HCT116 (cell line): ENCODE data around the gene CNN2. TPM values are rescaled to one million over a fixed set of nuclear protein-coding genes. Genes with fewer than 3 reads are reported as not detected.

Experiments
- ATAC-seq: fragments of 200-7000 bp; cut with Tn5 transposase; 2 replicates; pipeline ENCODE4 v1.9.1; 2020; ENCODE audit warnings: mild to moderate bottlenecking, moderate library complexity
- BruUV-seq: library from RNA; stranded (reverse); fragments of 400-500 nt; replicated peaks from 2 replicates; lab custom pipeline; 2021; lab: Mats Ljungman, UMichigan
- CTCF ChIA-PET: fragments of 300-600 bp; sonication (Branson Sonifier 250); formaldehyde crosslinking; loops from one replicate; lab custom pipeline; 2021; ENCODE audit warnings: antibody characterized with exemption; lab: Charles Lee
- POLR2A ChIA-PET: fragments of 300-600, 350-600 bp; sonication (Branson Sonifier 250); formaldehyde crosslinking; loops from one replicate; lab custom pipeline; 2021; ENCODE audit warnings: antibody characterized with exemption; lab: Charles Lee
- RAD21 ChIA-PET, 2 experiments: fragments of 300-600 bp; sonication (Branson Sonifier 250); formaldehyde crosslinking; loops; one replicate each; lab custom pipeline; 2023; ENCODE audit warnings: low total read pairs in 2 of 2; ENCODE audit not compliant: uncharacterized antibody in 2 of 2, unreplicated experiment in 2 of 2, low non-redundant PET in 1 of 2; lab: Charles Lee
- DNase-seq: peaks from one replicate; pipeline ENCODE4 v3.0.0-alpha.2; 2010; ENCODE audit warnings: low read depth, low spot score
- H2AFZ ChIP-seq: fragments of 200-600 bp; shearing (Covaris generic), sonication (generic); 2 replicates; pipeline ENCODE4 v1.6.1; 2017; ENCODE audit warnings: low read depth, mixed run types, mixed read lengths, antibody characterized with exemption, low read length; ENCODE audit not compliant: poor library complexity, severe bottlenecking
- H3K27ac ChIP-seq: 2 replicates; pipeline ENCODE4 v1.5.1; 2012; ENCODE audit warnings: low read depth, low read length
- H3K27me3 ChIP-seq: fragments of 200-600 bp; sonication (generic); 2 replicates; pipeline ENCODE4 v1.6.1; 2016; ENCODE audit warnings: mixed run types, low read length, mixed read lengths; ENCODE audit not compliant: insufficient read depth
- H3K36me3 ChIP-seq, 2 experiments: fragments of 200-500 bp in 1 of 2; fragments of 200-600 bp in 1 of 2; sonication (Bioruptor generic) in 1 of 2; sonication (generic) in 1 of 2; 2 replicates each; pipeline versions ENCODE4 v1.5.1 to v1.6.1; 2014 to 2016; ENCODE audit warnings: low read length in 2 of 2, inconsistent platforms in 1 of 2, mixed read lengths in 1 of 2, mixed run types in 1 of 2; ENCODE audit not compliant: insufficient read depth in 2 of 2, control insufficient read depth in 1 of 2
- H3K4me1 ChIP-seq, 2 experiments: fragments of 200-600 bp in 1 of 2; sonication (generic) in 1 of 2; 2 replicates each; pipeline versions ENCODE4 v1.5.1 to v1.6.1; 2012 to 2017; ENCODE audit warnings: low read length in 2 of 2, inconsistent platforms in 1 of 2, mild to moderate bottlenecking in 1 of 2, mixed read lengths in 1 of 2, mixed run types in 1 of 2, moderate library complexity in 1 of 2; ENCODE audit not compliant: insufficient read depth in 2 of 2, control insufficient read depth in 1 of 2
- H3K4me2 ChIP-seq: fragments of 200-600 bp; sonication (generic); 2 replicates; pipeline ENCODE4 v1.6.1; 2017; ENCODE audit warnings: mixed run types, low read length, mixed read lengths
- H3K4me3 ChIP-seq, 2 experiments: fragments of 200-600 bp in 1 of 2; sonication (generic) in 1 of 2; replicated peaks in 1 of 2; 2 replicates each; pipeline ENCODE4 v1.5.1; 2011 to 2016; ENCODE audit warnings: low read length in 2 of 2, control low read depth in 1 of 2, low read depth in 1 of 2, mild to moderate bottlenecking in 1 of 2, mixed read lengths in 1 of 2, mixed run types in 1 of 2
- H3K79me2 ChIP-seq: fragments of 200-600 bp; sonication (generic); 2 replicates; pipeline ENCODE4 v1.6.1; 2017; ENCODE audit warnings: mild to moderate bottlenecking, mixed run types, low read length, moderate library complexity, mixed read lengths; ENCODE audit not compliant: insufficient read depth
- H3K9ac ChIP-seq: fragments of 200-600 bp; sonication (generic); 2 replicates; pipeline ENCODE4 v1.6.1; 2016; ENCODE audit warnings: low read length, mixed read lengths
- H3K9me2 ChIP-seq: fragments of 200-600 bp; sonication (generic), shearing (Covaris generic); 2 replicates; pipeline ENCODE4 v1.6.1; 2017; ENCODE audit warnings: mixed run types, mild to moderate bottlenecking, moderate library complexity; ENCODE audit not compliant: insufficient read depth
- H3K9me3 ChIP-seq, 2 experiments: fragments of 200-500 bp in 1 of 2; fragments of 200-600 bp in 1 of 2; sonication (Bioruptor generic) in 1 of 2; sonication (generic) in 1 of 2; 2 replicates each; pipeline ENCODE4 v1.6.1; 2014 to 2017; ENCODE audit warnings: low read length in 2 of 2, mixed read lengths in 2 of 2, inconsistent platforms in 1 of 2, low read depth in 1 of 2, mild to moderate bottlenecking in 1 of 2, mixed run types in 1 of 2, moderate library complexity in 1 of 2; ENCODE audit not compliant: control insufficient read depth in 1 of 2, insufficient read depth in 1 of 2
- H4K20me1 ChIP-seq: fragments of 200-600 bp; sonication (generic), shearing (Covaris generic); 2 replicates; pipeline ENCODE4 v1.6.1; 2017; ENCODE audit warnings: mixed run types, mild to moderate bottlenecking, moderate library complexity; ENCODE audit not compliant: insufficient read depth
- CEBPB ChIP-seq: IDR thresholded peaks from 2 replicates; pipeline ENCODE4 v1.6.1; 2012; ENCODE audit warnings: low read depth
- EGR1 ChIP-seq: IDR thresholded peaks from 2 replicates; pipeline ENCODE4 v1.6.1; 2012; ENCODE audit warnings: low read depth
- ELF1 ChIP-seq: IDR thresholded peaks from 2 replicates; pipeline ENCODE4 v1.6.1; 2012; ENCODE audit warnings: low read depth, borderline replicate concordance
- FOSL1 ChIP-seq: IDR thresholded peaks from 2 replicates; pipeline ENCODE4 v1.6.1; 2012; ENCODE audit warnings: low read depth
- JUND ChIP-seq: IDR thresholded peaks from 2 replicates; pipeline ENCODE4 v1.6.1; 2012
- POLR2A ChIP-seq: IDR thresholded peaks from 2 replicates; pipeline ENCODE4 v1.7.0; 2011; ENCODE audit warnings: borderline replicate concordance; ENCODE audit not compliant: insufficient read depth, insufficient read length; ENCODE audit errors: extremely low read depth
- RAD21 ChIP-seq: IDR thresholded peaks from 2 replicates; pipeline ENCODE4 v1.6.1; 2012; ENCODE audit warnings: low read depth, mild to moderate bottlenecking
- SRF ChIP-seq: IDR thresholded peaks from 2 replicates; pipeline ENCODE4 v1.6.1; 2012; ENCODE audit warnings: low read depth
- YY1 ChIP-seq: IDR thresholded peaks from 2 replicates; pipeline ENCODE4 v1.6.1; 2011; ENCODE audit warnings: low read length, low read depth, moderate library complexity, mild to moderate bottlenecking; ENCODE audit not compliant: insufficient replicate concordance; ENCODE audit errors: extremely low read depth
- ZFX ChIP-seq: fragments of 450-650 bp; IDR thresholded peaks from 2 replicates; pipeline ENCODE4 v1.6.1; 2017
- intact Hi-C: fragments of 100-400 bp; cut with micrococcal nuclease; formaldehyde crosslinking; loops from 2 replicates; pipeline ENCODE4 v1.10.0; 2022
- total RNA-seq: library from RNA; stranded (reverse); gene quantifications from one replicate; pipeline ENCODE4 v1.2.1, GENCODE V29; 2021; ENCODE audit not compliant: unreplicated experiment
- TF ChIP-seq, protein P1 (sequence below), 3 experiments: fragments of 200-600 bp in 1 of 3; sonication (generic) in 1 of 3; IDR thresholded peaks in 2 of 3; conservative IDR thresholded peaks in 1 of 3; 2 replicates each; pipeline ENCODE4 v1.5.1; 2012 to 2017; ENCODE audit warnings: low read depth in 2 of 3, low read length in 2 of 3, antibody characterized with exemption in 1 of 3, borderline replicate concordance in 1 of 3, control low read depth in 1 of 3, mild to moderate bottlenecking in 1 of 3, mixed read lengths in 1 of 3, mixed run types in 1 of 3, moderate library complexity in 1 of 3; ENCODE audit not compliant: insufficient read depth in 1 of 3

The CNN2 gene
- total RNA-seq, 1 experiment from 2014 or later, result 212 TPM

DNA sequence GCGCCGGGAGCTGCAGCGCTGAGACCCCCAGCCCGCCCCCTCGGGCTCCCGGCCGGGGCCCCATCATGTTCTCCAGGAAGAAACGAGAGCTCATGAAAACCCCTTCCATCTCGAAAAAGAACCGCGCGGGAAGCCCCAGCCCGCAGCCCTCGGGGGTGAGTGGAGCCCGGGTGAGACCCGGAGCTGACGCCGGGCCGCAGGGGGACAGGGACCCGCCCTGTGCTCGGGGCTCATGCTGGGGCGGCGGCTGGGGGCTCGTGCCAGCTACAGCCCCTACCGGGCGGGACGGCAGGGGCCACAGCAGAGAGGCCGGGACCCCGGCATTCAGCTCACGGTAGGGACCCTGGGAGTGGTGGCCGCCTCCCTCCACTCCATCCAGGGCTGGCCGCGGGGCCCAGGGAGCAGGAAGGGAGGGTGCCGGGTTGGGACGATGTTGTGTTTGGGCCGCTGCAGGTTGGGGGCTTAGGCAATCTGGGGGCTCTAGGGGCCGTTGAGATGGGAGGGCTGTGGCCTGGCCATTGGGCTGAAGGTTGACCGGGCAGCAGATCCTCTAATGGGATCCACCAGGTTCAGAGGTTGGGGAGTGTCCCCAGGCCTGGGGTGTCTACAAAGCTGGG, 41.0 kb downstream of the CNN2 start:
- ATAC-seq (no peak), DNase-seq (no peak)
- Histone ChIP-seq H2AFZ (no peak overlapping the region), H3K4me3 (peak overlapping the region; percentile 64 to 78), H3K9me3 (no peaks in the 10 kb centered on the region), H3K9ac (peak overlapping the region; percentile 92), H3K36me3 (0 out of 4 replicates have a peak, but pooled peaks cover 0 to 3% of the 10 kb centered on the region in 2 experiments), H3K4me1 (peaks cover 34 to 68% of the 10 kb centered on the region in 2 experiments), H3K27me3 (no peaks in the 10 kb centered on the region), H3K27ac (peak overlapping the region; percentile 100), H3K9me2 (no peaks in the 10 kb centered on the region), H4K20me1 (no peaks in the 10 kb centered on the region), H3K79me2 (peaks cover 26% of the 10 kb centered on the region; the same call in 1 of the 2 replicates), H3K4me2 (peak overlapping the region; percentile 94)
- TF ChIP-seq POLR2A (no peak), ELF1 (no peak), EGR1 (no peak)
- intact Hi-C loops, result no loop called here
- ChIA-PET CTCF (interaction anchor here (1.3 kb wide), 1 partner anchor 24 kb away, joined by 3 read pairs; no protein-coding TSS in a partner anchor), POLR2A (interaction anchor here (2.0 to 2.3 kb wide), 2 partner anchors 15 to 46 kb away, joined by 6 to 7 read pairs; partner anchors contain the start of gene RNU6-2), RAD21 (no interaction called here)
- no TSS peak for BruUV-seq

DNA sequence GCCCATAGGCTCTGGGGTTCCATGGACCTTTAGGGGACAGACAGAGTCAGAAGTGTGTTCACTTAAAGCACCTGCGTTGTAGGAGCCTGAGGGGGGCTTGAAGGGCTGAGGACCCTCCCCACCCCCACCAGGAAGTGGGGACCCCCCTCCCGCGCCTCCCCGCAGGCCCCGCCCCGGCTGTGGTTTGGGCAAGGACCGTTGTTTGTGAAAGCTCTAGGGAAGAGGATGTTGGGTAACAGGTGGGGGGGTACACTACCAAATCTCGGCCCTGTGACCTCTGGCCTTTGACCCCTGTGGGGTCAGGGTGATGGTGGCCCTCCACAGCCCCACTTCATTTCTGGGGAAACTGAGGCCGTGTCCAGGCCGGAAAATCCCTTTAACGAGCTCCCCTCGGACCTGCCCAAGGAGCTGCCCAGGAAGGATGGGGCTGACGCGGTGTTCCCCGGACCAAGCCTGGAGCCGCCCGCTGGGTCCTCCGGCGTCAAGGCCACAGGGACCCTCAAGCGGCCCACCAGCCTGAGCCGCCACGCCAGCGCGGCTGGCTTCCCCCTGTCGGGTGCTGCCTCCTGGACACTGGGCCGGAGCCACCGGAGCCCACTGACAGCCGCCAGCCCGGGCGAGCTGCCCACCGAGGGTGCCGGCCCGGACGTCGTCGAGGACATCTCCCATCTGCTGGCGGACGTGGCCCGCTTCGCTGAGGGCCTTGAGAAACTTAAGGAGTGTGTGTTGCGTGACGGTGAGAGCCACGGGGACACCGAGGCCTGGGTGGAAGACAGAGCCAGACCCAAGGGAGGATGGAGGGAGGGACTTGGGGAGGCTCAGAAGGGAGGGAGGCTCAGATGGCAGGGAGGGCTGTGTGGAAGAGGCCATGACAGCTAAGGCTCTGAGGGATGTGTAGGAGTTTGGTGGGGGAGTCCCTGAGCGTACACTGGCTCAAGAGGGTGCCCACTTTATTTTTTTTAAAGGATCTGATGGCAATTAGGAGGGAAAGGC, 41.9 kb downstream of the CNN2 start:
- Histone ChIP-seq H3K4me3 (peak overlapping the region; percentile 64 to 78), H3K9ac (peak overlapping the region; percentile 92), H3K27ac (peak overlapping the region; percentile 100; the same call in 1 of the 2 replicates), H2AFZ (no peak overlapping the region), H3K36me3 (0 out of 4 replicates have a peak, but pooled peaks cover 0 to 3% of the 10 kb centered on the region in 2 experiments), H4K20me1 (no peaks in the 10 kb centered on the region), H3K27me3 (no peaks in the 10 kb centered on the region), H3K9me2 (no peaks in the 10 kb centered on the region), H3K9me3 (no peaks in the 10 kb centered on the region), H3K4me1 (peaks cover 32 to 61% of the 10 kb centered on the region in 2 experiments), H3K79me2 (peaks cover 26% of the 10 kb centered on the region; the same call in 1 of the 2 replicates), H3K4me2 (peak overlapping the region; percentile 94)
- ATAC-seq (no peak), DNase-seq (no peak)
- no TSS peak for BruUV-seq
- POLR2A ChIA-PET, result interaction anchor here (2.0 to 2.3 kb wide), 2 partner anchors 14 to 47 kb away, joined by 6 to 7 read pairs; partner anchors contain the start of gene RNU6-2
- CTCF ChIA-PET, result no interaction called here
- intact Hi-C loops, result no loop called here
- RAD21 ChIA-PET, result no interaction called here
- TF ChIP-seq ELF1 (no peak), ZFX (no peak), RAD21 (no peak), FOSL1 (no peak), JUND (no peak), SRF (no peak), CEBPB (no peak), YY1 (no peak), POLR2A (no peak)
- TF ChIP-seq, protein P1, sequence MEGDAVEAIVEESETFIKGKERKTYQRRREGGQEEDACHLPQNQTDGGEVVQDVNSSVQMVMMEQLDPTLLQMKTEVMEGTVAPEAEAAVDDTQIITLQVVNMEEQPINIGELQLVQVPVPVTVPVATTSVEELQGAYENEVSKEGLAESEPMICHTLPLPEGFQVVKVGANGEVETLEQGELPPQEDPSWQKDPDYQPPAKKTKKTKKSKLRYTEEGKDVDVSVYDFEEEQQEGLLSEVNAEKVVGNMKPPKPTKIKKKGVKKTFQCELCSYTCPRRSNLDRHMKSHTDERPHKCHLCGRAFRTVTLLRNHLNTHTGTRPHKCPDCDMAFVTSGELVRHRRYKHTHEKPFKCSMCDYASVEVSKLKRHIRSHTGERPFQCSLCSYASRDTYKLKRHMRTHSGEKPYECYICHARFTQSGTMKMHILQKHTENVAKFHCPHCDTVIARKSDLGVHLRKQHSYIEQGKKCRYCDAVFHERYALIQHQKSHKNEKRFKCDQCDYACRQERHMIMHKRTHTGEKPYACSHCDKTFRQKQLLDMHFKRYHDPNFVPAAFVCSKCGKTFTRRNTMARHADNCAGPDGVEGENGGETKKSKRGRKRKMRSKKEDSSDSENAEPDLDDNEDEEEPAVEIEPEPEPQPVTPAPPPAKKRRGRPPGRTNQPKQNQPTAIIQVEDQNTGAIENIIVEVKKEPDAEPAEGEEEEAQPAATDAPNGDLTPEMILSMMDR (IDR thresholded peaks at IDR 0.05 in 2 of 3, conservative IDR thresholded peaks at IDR 0.05 in 1 of 3; ENCODE audit: borderline replicate concordance in 1 of 3, insufficient read depth in 1 of 3, low read depth in 2 of 3, low read length in 2 of 3), result no peak
